ENCODE data around the gene CA14. TPM values are rescaled to one million over a fixed set of nuclear protein-coding genes. Genes with fewer than 3 reads are reported as not detected.
"Not testable (repeated sequence)": the region's sequence is repeated elsewhere in the genome, so short reads cannot be mapped to it uniquely, and the experiment has no call there.

The CA14 gene
- total RNA-seq, 1 experiment from 2014 or later = not detected

GRCh38 chr1:150235852-150236613 is 21.5 kb upstream of the CA14 start, which contains the start of gene ANP32E:
Gene ANP32E (minus strand): TSS chr1:150236112. CDS start chr1:150235786, 326 bp downstream.
- peak; percentile 100 for DNase-seq (ENCODE audit: low read depth)

GRCh38 chr1:150236614-150237100 is 20.9 kb upstream of the CA14 start:
- DNase-seq (ENCODE audit: low read depth) = no peak

GRCh38 chr1:150237176-150237575 is 20.4 kb upstream of the CA14 start:
- not testable (repeated sequence) for DNase-seq (ENCODE audit: low read depth)

- DNase-seq (ENCODE audit: low read depth) = no peak
These were observed 19.8 kb upstream of the CA14 start for GRCh38 chr1:150237746-150238145.

GRCh38 chr1:150243003-150243402 is 14.6 kb upstream of the CA14 start:
- DNase-seq (ENCODE audit: low read depth) = no peak

GRCh38 chr1:150249936-150250335 is 7.6 kb upstream of the CA14 start:
- no peak for DNase-seq (ENCODE audit: low read depth)

- DNase-seq (ENCODE audit: low read depth) = no peak
These were observed 1.4 kb upstream of the CA14 start for GRCh38 chr1:150256198-150256553.

GRCh38 chr1:150256554-150257341 is 826 bp upstream of the CA14 start:
- no peak for DNase-seq (ENCODE audit: low read depth)

GRCh38 chr1:150259217-150259616 is 1.6 kb downstream of the CA14 start:
- no peak for DNase-seq (ENCODE audit: low read depth)

GRCh38 chr1:150259758-150260669 is 2.4 kb downstream of the CA14 start:
- DNase-seq (ENCODE audit: low read depth) = no peak

GRCh38 chr1:150261367-150261766 is 3.8 kb downstream of the CA14 start:
- DNase-seq (ENCODE audit: low read depth) = no peak

- DNase-seq (ENCODE audit: low read depth) = no peak
These were observed 5.1 kb downstream of the CA14 start for GRCh38 chr1:150262388-150263320.

GRCh38 chr1:150263549-150263948 is 6.0 kb downstream of the CA14 start:
- no peak for DNase-seq (ENCODE audit: low read depth)

GRCh38 chr1:150267896-150268295 is 10.3 kb downstream of the CA14 start:
- DNase-seq (ENCODE audit: low read depth) = no peak

GRCh38 chr1:150268340-150268704 is 10.7 kb downstream of the CA14 start:
- no peak for DNase-seq (ENCODE audit: low read depth)

- peak; percentile 97 for DNase-seq (ENCODE audit: low read depth)
These were observed 11.3 kb downstream of the CA14 start, which contains the start of gene APH1A for GRCh38 chr1:150268705-150269403. Gene APH1A (minus strand): TSS chr1:150269016. CDS start chr1:150268810, 206 bp downstream.

GRCh38 chr1:150269451-150269850 is 11.9 kb downstream of the CA14 start:
- DNase-seq (ENCODE audit: low read depth) = no peak

GRCh38 chr1:150271291-150271959 is 13.9 kb downstream of the CA14 start:
- no peak for DNase-seq (ENCODE audit: low read depth)

GRCh38 chr1:150273311-150273710 is 15.7 kb downstream of the CA14 start:
- DNase-seq (ENCODE audit: low read depth) = no peak
